Duodenal mucosa (tissue), 2 donors: ENCODE results near the gene TRIM24.

ENCODE experiments used
- H3K27ac ChIP-seq: one replicate; pipeline ENCODE4 v1.7.0; 2013; ENCODE audit warnings: low read depth, low read length
- H3K27me3 ChIP-seq, 2 donors: one replicate each; pipeline ENCODE4 v1.7.0; 2013; ENCODE audit warnings: low read length in 2 of 2, control low read depth in 1 of 2; ENCODE audit not compliant: insufficient read depth in 2 of 2, control insufficient read depth in 1 of 2
- H3K36me3 ChIP-seq, 2 donors: one replicate each; pipeline ENCODE4 v1.7.0; 2013; ENCODE audit warnings: low read length in 2 of 2, control low read depth in 1 of 2; ENCODE audit not compliant: insufficient read depth in 2 of 2, control insufficient read depth in 1 of 2
- H3K4me1 ChIP-seq, 2 donors: one replicate each; pipeline ENCODE4 v1.7.0; 2013; ENCODE audit warnings: low read length in 2 of 2, control low read depth in 1 of 2; ENCODE audit not compliant: insufficient read depth in 2 of 2, control insufficient read depth in 1 of 2
- H3K4me3 ChIP-seq, 2 donors: one replicate each; pipeline ENCODE4 v1.7.0; 2013; ENCODE audit warnings: low read length in 2 of 2, low read depth in 1 of 2
- H3K9ac ChIP-seq, 2 donors: one replicate each; pipeline ENCODE4 v1.7.0; 2013; ENCODE audit warnings: low read length in 2 of 2, low read depth in 1 of 2
- H3K9me3 ChIP-seq, 2 donors: one replicate each; pipeline ENCODE4 v1.7.0; 2013; ENCODE audit warnings: low read length in 2 of 2, control low read depth in 1 of 2; ENCODE audit not compliant: control insufficient read depth in 1 of 2

The TRIM24 gene

GRCh38 chr7:138632384-138632783, 172.3 kb downstream of the TRIM24 start:
- H3K36me3 ChIP-seq: no peaks in the 10 kb centered on the region
- H3K9ac ChIP-seq: no peak overlapping the region
- H3K4me1 ChIP-seq: no peaks in the 10 kb centered on the region
- H3K9me3 ChIP-seq: no peaks in the 10 kb centered on the region
- H3K27ac ChIP-seq: no peak overlapping the region
- no peaks in the 10 kb centered on the region for H3K27me3 ChIP-seq
- H3K4me3 ChIP-seq: no peak overlapping the region

- Histone ChIP-seq H3K4me3 (no peak overlapping the region), H3K36me3 (no peaks in the 10 kb centered on the region), H3K4me1 (no peaks in the 10 kb centered on the region), H3K27ac (no peak overlapping the region), H3K27me3 (no peaks in the 10 kb centered on the region), H3K9me3 (no peaks in the 10 kb centered on the region), H3K9ac (no peak overlapping the region)
Measured at GRCh38 chr7:138632826-138633602, 173.0 kb downstream of the TRIM24 start.
